ENCODE results near the gene CA12. TPM values are rescaled to one million over a fixed set of nuclear protein-coding genes. Genes with fewer than 3 reads are reported as not detected.

CA12 gene
- total and polyA plus RNA-seq, 10 of the 15 experiments (the other 5 are each of a cell fraction or from before 2014, with no cell fraction given): 0.03 to 0.10 TPM; not detected in 8

DNA sequence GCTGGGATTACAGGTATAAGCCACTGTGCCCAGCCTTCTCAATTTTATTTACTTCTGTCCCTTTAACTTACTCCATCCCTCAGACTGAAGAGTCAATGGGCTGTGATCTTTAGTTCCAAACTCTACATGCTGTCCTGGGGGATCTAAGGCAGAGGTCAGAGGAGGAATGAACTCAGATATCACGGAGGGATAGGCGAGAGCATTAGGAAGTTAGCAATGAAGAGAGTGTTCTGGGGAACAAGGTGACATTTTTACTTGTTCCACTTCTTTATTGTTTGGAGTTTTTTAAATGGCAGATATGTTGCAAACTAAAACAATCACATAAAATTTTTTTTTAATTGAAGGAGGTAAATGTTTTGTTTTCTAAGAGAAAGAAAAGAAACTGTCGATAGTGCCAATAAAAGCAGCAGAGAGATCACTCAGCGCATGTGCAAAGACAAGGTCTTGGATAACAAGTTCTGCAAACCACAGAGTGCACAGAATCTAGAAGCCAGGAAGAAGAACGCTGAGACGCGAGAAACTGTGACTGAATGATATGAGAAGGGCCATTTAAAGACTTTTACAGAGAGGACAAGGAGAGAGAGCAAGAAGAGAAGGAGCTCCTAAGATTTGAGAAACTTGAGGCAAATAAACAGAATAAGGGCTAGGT, 10.8 kb upstream of the CA12 start:
- in situ Hi-C loops (cut with MboI) (no loop called here), intact Hi-C loops (cut with micrococcal nuclease; ENCODE audit: unreplicated experiment) (no loop called here)
- no peak overlapping the region for H2AFZ ChIP-seq (ENCODE audit: control insufficient read depth, low read depth, low read length)
- no peak overlapping the region for H3K9ac ChIP-seq (ENCODE audit: control insufficient read depth, insufficient read depth, low read length)
- H3K79me2 ChIP-seq (ENCODE audit: control insufficient read depth, insufficient read depth, low read length): no peaks in the 10 kb centered on the region
- DNase-seq (ENCODE audit: low read depth, low spot score): no peak
- no peak for ATAC-seq
- H3K27me3 ChIP-seq (replicated peaks in 1 of 2; ENCODE audit: control insufficient read depth in 2 of 2, insufficient read depth in 2 of 2, low read length in 1 of 2): peaks cover 0 to 4% of the 10 kb centered on the region in 2 experiments; a peak in 2 of 4 replicates
- CTCF ChIA-PET: interaction anchor here (0.9 to 1.8 kb wide), 4 partner anchors 9 to 103 kb away, joined by 3 to 6 read pairs (median 4); no protein-coding TSS in a partner anchor
- H3K4me1 ChIP-seq (ENCODE audit: control insufficient read depth, insufficient read depth, low read length): no peaks in the 10 kb centered on the region; the same call in 1 of the 2 replicates
- no peak overlapping the region for H3K4me2 ChIP-seq (ENCODE audit: control insufficient read depth, insufficient read depth)
- H3K4me3 ChIP-seq: no peak overlapping the region
- BruUV-seq (replicated peaks): no TSS peak
- H4K20me1 ChIP-seq (ENCODE audit: control insufficient read depth, insufficient read depth): no peaks in the 10 kb centered on the region
- POLR2A ChIA-PET: no interaction called here
- TF ChIP-seq KDM1A (IDR thresholded peaks at IDR 0.05; ENCODE audit: borderline replicate concordance) (no peak), IKZF2 (IDR thresholded peaks at IDR 0.05) (no peak), CEBPB (IDR thresholded peaks at IDR 0.05; ENCODE audit: borderline replicate concordance in 1 of 2, low read depth in 2 of 2, low read length in 2 of 2) (no peak), CHD4 (IDR thresholded peaks at IDR 0.05) (no peak), SIN3A (IDR thresholded peaks at IDR 0.05; ENCODE audit: low read depth, low read length) (no peak), RB1 (IDR thresholded peaks at IDR 0.05; ENCODE audit: borderline replicate concordance) (no peak), POLR2AphosphoS2 (IDR thresholded peaks at IDR 0.05; ENCODE audit: low read depth, low read length) (no peak), SMAD1 (IDR thresholded peaks at IDR 0.05; ENCODE audit: low read depth, partially characterized antibody) (no peak), CREM (IDR thresholded peaks at IDR 0.05; ENCODE audit: low read depth) (no peak), FOXK2 (IDR thresholded peaks at IDR 0.05) (no peak), BHLHE40 (IDR thresholded peaks at IDR 0.05; ENCODE audit: borderline replicate concordance in 1 of 2, low read depth in 2 of 2, low read length in 1 of 2) (no peak)
- TF ChIP-seq, protein P1, sequence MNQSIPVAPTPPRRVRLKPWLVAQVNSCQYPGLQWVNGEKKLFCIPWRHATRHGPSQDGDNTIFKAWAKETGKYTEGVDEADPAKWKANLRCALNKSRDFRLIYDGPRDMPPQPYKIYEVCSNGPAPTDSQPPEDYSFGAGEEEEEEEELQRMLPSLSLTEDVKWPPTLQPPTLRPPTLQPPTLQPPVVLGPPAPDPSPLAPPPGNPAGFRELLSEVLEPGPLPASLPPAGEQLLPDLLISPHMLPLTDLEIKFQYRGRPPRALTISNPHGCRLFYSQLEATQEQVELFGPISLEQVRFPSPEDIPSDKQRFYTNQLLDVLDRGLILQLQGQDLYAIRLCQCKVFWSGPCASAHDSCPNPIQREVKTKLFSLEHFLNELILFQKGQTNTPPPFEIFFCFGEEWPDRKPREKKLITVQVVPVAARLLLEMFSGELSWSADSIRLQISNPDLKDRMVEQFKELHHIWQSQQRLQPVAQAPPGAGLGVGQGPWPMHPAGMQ (IDR thresholded peaks at IDR 0.05; ENCODE audit: borderline replicate concordance): no peak
- TF ChIP-seq, protein P2, sequence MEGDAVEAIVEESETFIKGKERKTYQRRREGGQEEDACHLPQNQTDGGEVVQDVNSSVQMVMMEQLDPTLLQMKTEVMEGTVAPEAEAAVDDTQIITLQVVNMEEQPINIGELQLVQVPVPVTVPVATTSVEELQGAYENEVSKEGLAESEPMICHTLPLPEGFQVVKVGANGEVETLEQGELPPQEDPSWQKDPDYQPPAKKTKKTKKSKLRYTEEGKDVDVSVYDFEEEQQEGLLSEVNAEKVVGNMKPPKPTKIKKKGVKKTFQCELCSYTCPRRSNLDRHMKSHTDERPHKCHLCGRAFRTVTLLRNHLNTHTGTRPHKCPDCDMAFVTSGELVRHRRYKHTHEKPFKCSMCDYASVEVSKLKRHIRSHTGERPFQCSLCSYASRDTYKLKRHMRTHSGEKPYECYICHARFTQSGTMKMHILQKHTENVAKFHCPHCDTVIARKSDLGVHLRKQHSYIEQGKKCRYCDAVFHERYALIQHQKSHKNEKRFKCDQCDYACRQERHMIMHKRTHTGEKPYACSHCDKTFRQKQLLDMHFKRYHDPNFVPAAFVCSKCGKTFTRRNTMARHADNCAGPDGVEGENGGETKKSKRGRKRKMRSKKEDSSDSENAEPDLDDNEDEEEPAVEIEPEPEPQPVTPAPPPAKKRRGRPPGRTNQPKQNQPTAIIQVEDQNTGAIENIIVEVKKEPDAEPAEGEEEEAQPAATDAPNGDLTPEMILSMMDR (IDR thresholded peaks at IDR 0.05 in 2 of 3, conservative IDR thresholded peaks at IDR 0.05 in 1 of 3; ENCODE audit: control insufficient read depth in 2 of 3, extremely low read depth in 1 of 3, insufficient read depth in 1 of 3, low read depth in 3 of 3, low read length in 3 of 3): no peak
- TF ChIP-seq, protein P3, sequence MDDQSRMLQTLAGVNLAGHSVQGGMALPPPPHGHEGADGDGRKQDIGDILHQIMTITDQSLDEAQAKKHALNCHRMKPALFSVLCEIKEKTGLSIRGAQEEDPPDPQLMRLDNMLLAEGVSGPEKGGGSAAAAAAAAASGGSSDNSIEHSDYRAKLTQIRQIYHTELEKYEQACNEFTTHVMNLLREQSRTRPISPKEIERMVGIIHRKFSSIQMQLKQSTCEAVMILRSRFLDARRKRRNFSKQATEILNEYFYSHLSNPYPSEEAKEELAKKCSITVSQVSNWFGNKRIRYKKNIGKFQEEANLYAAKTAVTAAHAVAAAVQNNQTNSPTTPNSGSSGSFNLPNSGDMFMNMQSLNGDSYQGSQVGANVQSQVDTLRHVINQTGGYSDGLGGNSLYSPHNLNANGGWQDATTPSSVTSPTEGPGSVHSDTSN (IDR thresholded peaks at IDR 0.05; ENCODE audit: insufficient replicate concordance, low read depth, low read length): no peak
- TF ChIP-seq, protein P4, sequence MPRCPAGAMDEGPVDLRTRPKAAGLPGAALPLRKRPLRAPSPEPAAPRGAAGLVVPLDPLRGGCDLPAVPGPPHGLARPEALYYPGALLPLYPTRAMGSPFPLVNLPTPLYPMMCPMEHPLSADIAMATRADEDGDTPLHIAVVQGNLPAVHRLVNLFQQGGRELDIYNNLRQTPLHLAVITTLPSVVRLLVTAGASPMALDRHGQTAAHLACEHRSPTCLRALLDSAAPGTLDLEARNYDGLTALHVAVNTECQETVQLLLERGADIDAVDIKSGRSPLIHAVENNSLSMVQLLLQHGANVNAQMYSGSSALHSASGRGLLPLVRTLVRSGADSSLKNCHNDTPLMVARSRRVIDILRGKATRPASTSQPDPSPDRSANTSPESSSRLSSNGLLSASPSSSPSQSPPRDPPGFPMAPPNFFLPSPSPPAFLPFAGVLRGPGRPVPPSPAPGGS (IDR thresholded peaks at IDR 0.05; ENCODE audit: borderline replicate concordance, insufficient read depth, low read depth, low read length, poor library complexity, severe bottlenecking): no peak
- SMC1A ChIA-PET (ENCODE audit: uncharacterized antibody, unreplicated experiment): interaction anchor here (1.1 to 2.1 kb wide), 2 partner anchors 31 to 101 kb away, joined by 5 read pairs; no protein-coding TSS in a partner anchor
- 47% methylated on average over 7 of the region's 7 CpGs for whole genome bisulfite sequencing (ENCODE audit: insufficient coverage, insufficient replicate concordance, low lambda C conversion rate, missing lambda C conversion rate)
- no peak overlapping the region for H3K27ac ChIP-seq (ENCODE audit: control insufficient read depth, insufficient read depth)
- H3K9me3 ChIP-seq (replicated peaks; ENCODE audit: control insufficient read depth, insufficient read depth, low read length): no peaks in the 10 kb centered on the region
- no peaks in the 10 kb centered on the region for H3K36me3 ChIP-seq (ENCODE audit: control insufficient read depth in 2 of 2, insufficient read depth in 2 of 2, low read length in 1 of 2)
- no peak for FAIRE-seq
- RAD21 ChIA-PET (ENCODE audit: unreplicated experiment): no interaction called here
